ENCODE results near the gene BRSK2. TPM values are rescaled to one million over a fixed set of nuclear protein-coding genes. Genes with fewer than 3 reads are reported as not detected.

BRSK2 gene
- total RNA-seq, 4 donors from 2014 or later: 0.26 to 0.30 TPM; not detected in 2

DNA sequence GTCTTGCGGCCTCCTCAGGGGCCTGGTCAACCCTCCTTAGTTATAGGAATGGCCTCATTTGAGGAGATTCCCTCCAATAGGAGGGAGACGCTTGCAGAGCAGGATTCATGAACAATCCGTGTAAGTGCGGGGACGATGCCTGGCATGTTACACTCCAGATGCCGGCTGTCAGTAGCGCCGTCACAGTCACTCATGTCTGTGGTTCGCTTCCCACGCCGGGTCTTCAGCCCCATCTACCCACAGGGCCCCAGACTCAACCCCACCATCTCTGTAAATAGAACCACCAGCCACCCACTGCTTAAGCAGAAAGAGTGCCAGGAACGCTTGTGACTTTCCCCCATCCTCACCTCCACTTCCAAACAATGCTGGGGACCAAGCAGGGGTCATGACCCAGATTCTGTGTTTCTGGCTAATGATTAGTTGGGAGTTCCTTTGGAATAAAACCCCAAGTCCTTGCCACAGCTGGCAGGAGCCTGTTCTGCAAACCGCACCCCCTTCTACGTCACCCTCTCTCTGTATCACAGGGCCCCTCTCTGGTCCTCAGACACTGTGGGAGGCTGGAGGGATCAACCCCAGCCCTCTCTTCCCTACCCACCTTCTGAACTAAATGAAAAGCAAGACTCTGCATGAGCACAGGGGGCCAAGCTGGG lies 41.5 kb upstream of the BRSK2 start:
- DNase-seq (ENCODE audit: low spot score in 2 of 2): peak in 1 of 2 donors; percentile 60
- Histone ChIP-seq H3K4me1 (no peaks in the 10 kb centered on the region), H3K36me3 (no peaks in the 10 kb centered on the region), H3K27ac (no peak overlapping the region), H3K9me3 (no peaks in the 10 kb centered on the region), H3K27me3 (peaks cover 26% of the 10 kb centered on the region), H3K4me3 (no peak overlapping the region)
- WGBS: 84% methylated on average over 14 of the region's 14 CpGs
- no peak for TF ChIP-seq EP300 (IDR thresholded peaks at IDR 0.05)
- TF ChIP-seq, protein P1, sequence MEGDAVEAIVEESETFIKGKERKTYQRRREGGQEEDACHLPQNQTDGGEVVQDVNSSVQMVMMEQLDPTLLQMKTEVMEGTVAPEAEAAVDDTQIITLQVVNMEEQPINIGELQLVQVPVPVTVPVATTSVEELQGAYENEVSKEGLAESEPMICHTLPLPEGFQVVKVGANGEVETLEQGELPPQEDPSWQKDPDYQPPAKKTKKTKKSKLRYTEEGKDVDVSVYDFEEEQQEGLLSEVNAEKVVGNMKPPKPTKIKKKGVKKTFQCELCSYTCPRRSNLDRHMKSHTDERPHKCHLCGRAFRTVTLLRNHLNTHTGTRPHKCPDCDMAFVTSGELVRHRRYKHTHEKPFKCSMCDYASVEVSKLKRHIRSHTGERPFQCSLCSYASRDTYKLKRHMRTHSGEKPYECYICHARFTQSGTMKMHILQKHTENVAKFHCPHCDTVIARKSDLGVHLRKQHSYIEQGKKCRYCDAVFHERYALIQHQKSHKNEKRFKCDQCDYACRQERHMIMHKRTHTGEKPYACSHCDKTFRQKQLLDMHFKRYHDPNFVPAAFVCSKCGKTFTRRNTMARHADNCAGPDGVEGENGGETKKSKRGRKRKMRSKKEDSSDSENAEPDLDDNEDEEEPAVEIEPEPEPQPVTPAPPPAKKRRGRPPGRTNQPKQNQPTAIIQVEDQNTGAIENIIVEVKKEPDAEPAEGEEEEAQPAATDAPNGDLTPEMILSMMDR (IDR thresholded peaks at IDR 0.05): no peak
- TF ChIP-seq POLR2A (IDR thresholded peaks at IDR 0.05): no peak
- no peak for TF ChIP-seq POLR2AphosphoS5 (IDR thresholded peaks at IDR 0.05)

DNA sequence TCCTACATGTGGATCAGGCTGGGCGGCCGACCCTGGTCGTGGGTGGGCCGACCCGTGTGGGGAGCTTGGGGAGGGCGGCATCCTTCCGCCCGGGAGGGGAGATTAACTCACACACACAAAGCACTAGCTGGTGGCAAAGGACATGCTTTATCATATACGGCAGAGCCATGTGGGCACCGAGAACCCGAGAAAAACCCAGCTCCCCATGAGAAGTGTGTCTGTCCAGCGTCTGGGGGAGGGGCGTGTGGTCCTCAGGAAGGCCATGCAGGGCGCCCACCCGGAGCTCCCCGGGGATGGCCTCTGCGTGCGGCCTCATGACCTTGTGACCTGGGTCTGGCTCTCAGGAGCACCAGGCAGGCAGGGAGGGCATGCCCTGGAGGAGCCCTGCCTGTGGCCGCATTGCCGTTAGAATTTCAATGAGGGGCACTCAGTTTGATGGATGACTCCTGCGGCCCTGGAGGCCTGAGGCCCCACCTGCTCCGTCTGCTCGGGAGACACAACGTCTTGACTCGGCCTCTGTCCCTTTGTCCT lies 40.9 kb upstream of the BRSK2 start:
- TF ChIP-seq EP300 (IDR thresholded peaks at IDR 0.05) (no peak), POLR2AphosphoS5 (IDR thresholded peaks at IDR 0.05) (no peak), POLR2A (IDR thresholded peaks at IDR 0.05) (no peak)
- TF ChIP-seq, protein P1 (IDR thresholded peaks at IDR 0.05): no peak
- DNase-seq (ENCODE audit: low spot score in 2 of 2): peak in 1 of 2 donors; percentile 69
- Histone ChIP-seq H3K36me3 (no peaks in the 10 kb centered on the region), H3K4me1 (no peaks in the 10 kb centered on the region), H3K27me3 (peaks cover 32% of the 10 kb centered on the region), H3K27ac (no peak overlapping the region), H3K4me3 (no peak overlapping the region), H3K9me3 (no peaks in the 10 kb centered on the region)
- no CpG with 5 or more reads among the region's 25 CpGs for WGBS

- Histone ChIP-seq H3K36me3 (no peaks in the 10 kb centered on the region), H3K4me1 (no peaks in the 10 kb centered on the region), H3K27me3 (peaks cover 37% of the 10 kb centered on the region), H3K27ac (no peak overlapping the region), H3K4me3 (no peak overlapping the region), H3K9me3 (no peaks in the 10 kb centered on the region)
- TF ChIP-seq EP300 (IDR thresholded peaks at IDR 0.05) (no peak), POLR2AphosphoS5 (IDR thresholded peaks at IDR 0.05) (no peak)
- TF ChIP-seq, protein P1 (IDR thresholded peaks at IDR 0.05): no peak
- 62% methylated on average over 17 of the region's 29 CpGs for WGBS
- peak in 1 of 2 donors; percentile 74 for DNase-seq (ENCODE audit: low spot score in 2 of 2)
These were observed 40.2 kb upstream of the BRSK2 start for GRCh38 chr11:1349327-1350041.

- no peak overlapping the region for H3K27ac ChIP-seq
- H3K36me3 ChIP-seq: no peaks in the 10 kb centered on the region
- DNase-seq (ENCODE audit: low spot score in 2 of 2): peak in 1 of 2 donors; percentile 63
- H3K4me1 ChIP-seq: no peaks in the 10 kb centered on the region
- no peaks in the 10 kb centered on the region for H3K9me3 ChIP-seq
- TF ChIP-seq EP300 (IDR thresholded peaks at IDR 0.05): no peak
- TF ChIP-seq POLR2AphosphoS5 (IDR thresholded peaks at IDR 0.05): no peak
- TF ChIP-seq, protein P1 (IDR thresholded peaks at IDR 0.05): no peak
- TF ChIP-seq POLR2A (IDR thresholded peaks at IDR 0.05): no peak
- H3K27me3 ChIP-seq: peaks cover 37% of the 10 kb centered on the region
- WGBS: 67% methylated on average over 10 of the region's 22 CpGs
- no peak overlapping the region for H3K4me3 ChIP-seq
These were observed 39.5 kb upstream of the BRSK2 start for GRCh38 chr11:1350086-1350725.
